AG04449 (cell line): ENCODE results near the gene KCNMA1.

Source experiments
- CTCF ChIA-PET: fragments of 350-600 bp; formaldehyde crosslinking; extraction: SDS; loops from one replicate; lab custom pipeline; 2021; ENCODE audit warnings: antibody characterized with exemption; lab: Yijun Ruan, JAX
- POLR2A ChIA-PET: fragments of 400-600, 350-600 bp; formaldehyde crosslinking; extraction: SDS; loops from one replicate; lab custom pipeline; 2020; ENCODE audit warnings: antibody characterized with exemption, inconsistent platforms; lab: Yijun Ruan, JAX
- DNase-seq: peaks from one replicate; pipeline ENCODE4 v3.0.0-alpha.2; 2010; ENCODE audit warnings: low read depth, low spot score
- H3K4me3 ChIP-seq: 2 replicates; pipeline ENCODE4 v1.5.1; 2011; ENCODE audit warnings: low read depth, mild to moderate bottlenecking, control low read depth, low read length
- TF ChIP-seq, protein P1 (sequence below): IDR thresholded peaks from one replicate; pipeline ENCODE4 v1.5.1; 2011; ENCODE audit warnings: mild to moderate bottlenecking, moderate library complexity, low read length, control low read depth, inconsistent platforms; ENCODE audit not compliant: insufficient read depth; ENCODE audit errors: missing control alignments

Gene KCNMA1

DNA sequence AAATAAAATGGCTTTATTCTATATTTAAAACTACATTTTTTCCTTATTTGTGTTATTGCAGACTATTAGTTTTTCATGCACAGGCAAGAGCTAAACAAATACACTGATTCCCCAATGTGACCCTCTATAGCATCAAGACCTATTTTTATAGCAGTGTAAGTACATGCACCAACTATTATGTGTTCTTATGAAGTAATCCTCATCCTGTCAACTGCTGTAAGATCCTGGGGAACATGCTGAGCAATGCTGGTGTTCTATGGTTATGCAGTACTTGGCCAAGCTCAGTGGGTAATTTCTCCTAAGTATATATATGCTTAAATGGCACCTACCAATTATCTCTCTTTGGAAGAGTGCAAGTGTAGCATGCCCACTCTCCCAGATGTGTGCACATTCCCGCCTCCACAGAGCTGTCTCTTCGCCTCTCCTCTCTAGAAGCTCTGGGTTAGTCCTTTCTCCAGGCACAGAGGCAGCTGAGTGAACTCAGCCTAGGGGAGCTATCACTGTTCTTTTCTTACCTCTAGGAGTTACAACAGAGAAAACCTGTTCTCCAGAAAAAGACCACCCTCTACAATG is 428.8 kb downstream of the KCNMA1 start:
- no peak overlapping the region for H3K4me3 ChIP-seq
- TF ChIP-seq, protein P1, sequence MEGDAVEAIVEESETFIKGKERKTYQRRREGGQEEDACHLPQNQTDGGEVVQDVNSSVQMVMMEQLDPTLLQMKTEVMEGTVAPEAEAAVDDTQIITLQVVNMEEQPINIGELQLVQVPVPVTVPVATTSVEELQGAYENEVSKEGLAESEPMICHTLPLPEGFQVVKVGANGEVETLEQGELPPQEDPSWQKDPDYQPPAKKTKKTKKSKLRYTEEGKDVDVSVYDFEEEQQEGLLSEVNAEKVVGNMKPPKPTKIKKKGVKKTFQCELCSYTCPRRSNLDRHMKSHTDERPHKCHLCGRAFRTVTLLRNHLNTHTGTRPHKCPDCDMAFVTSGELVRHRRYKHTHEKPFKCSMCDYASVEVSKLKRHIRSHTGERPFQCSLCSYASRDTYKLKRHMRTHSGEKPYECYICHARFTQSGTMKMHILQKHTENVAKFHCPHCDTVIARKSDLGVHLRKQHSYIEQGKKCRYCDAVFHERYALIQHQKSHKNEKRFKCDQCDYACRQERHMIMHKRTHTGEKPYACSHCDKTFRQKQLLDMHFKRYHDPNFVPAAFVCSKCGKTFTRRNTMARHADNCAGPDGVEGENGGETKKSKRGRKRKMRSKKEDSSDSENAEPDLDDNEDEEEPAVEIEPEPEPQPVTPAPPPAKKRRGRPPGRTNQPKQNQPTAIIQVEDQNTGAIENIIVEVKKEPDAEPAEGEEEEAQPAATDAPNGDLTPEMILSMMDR: no peak
- POLR2A ChIA-PET: interaction anchor here (0.9 kb wide), 1 partner anchor 22 kb away, joined by 3 read pairs; no protein-coding TSS in a partner anchor
- DNase-seq: no peak
- CTCF ChIA-PET: interaction anchor here (0.6 to 2.5 kb wide), 7 partner anchors 10 to 503 kb away, joined by 3 to 9 read pairs (median 3); no protein-coding TSS in a partner anchor

GRCh38 chr10:77207828-77208185 is 429.8 kb downstream of the KCNMA1 start:
- TF ChIP-seq, protein P1: no peak
- H3K4me3 ChIP-seq: no peak overlapping the region
- no peak for DNase-seq
- ChIA-PET CTCF (interaction anchor here (1.1 to 2.5 kb wide), 4 partner anchors 12 to 504 kb away, joined by 3 to 9 read pairs (median 4); no protein-coding TSS in a partner anchor), POLR2A (no interaction called here)

DNA sequence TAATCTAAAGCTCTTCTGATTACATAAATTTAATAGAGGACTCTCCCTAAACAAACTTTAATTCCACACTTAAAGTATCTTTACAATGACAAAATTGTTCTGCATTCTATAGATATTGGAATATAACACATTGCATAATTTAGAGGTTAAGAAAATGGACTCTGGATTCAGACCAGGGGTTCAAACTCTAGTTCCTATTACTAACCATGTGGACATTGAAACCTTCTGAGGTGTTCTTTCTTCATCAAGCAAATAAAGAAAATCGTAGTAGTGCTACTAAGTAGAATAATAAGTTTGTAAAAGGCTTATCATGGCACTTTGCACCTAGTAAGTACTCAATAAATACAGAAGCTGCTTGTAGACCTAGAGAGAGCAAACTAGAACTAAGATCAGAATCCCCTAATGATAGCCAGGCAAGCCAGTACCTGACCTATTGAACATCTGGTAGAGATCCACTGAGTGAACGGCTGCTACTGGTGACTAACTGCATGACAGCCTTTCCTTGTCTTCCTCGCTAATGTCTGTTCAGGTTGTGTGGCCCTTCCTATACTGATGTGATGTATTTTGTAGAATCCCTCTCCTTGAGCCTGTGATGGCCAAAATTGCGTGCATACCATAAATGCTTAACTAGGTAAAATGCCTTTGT is 430.3 kb downstream of the KCNMA1 start:
- no peak overlapping the region for H3K4me3 ChIP-seq
- POLR2A ChIA-PET: no interaction called here
- TF ChIP-seq, protein P1: no peak
- CTCF ChIA-PET: interaction anchor here (0.7 to 2.5 kb wide), 4 partner anchors 13 to 505 kb away, joined by 3 to 9 read pairs (median 3); no protein-coding TSS in a partner anchor
- DNase-seq: no peak

GRCh38 chr10:77205135-77205534 is 432.5 kb downstream of the KCNMA1 start:
- TF ChIP-seq, protein P1: no peak
- H3K4me3 ChIP-seq: no peak overlapping the region
- no peak for DNase-seq
- ChIA-PET CTCF (interaction anchor here (0.9 to 1.6 kb wide), 3 partner anchors 9 to 39 kb away, joined by 3 to 6 read pairs (median 5); no protein-coding TSS in a partner anchor), POLR2A (no interaction called here)

- ChIA-PET POLR2A (no interaction called here), CTCF (interaction anchor here (0.9 to 3.0 kb wide), 4 partner anchors 8 to 39 kb away, joined by 3 to 10 read pairs (median 6); no protein-coding TSS in a partner anchor)
- DNase-seq: no peak
- TF ChIP-seq, protein P1: no peak
- H3K4me3 ChIP-seq: no peak overlapping the region
Measured at GRCh38 chr10:77204171-77204570, 433.4 kb downstream of the KCNMA1 start.

GRCh38 chr10:77202857-77203256 is 434.8 kb downstream of the KCNMA1 start:
- no peak for DNase-seq
- no peak overlapping the region for H3K4me3 ChIP-seq
- ChIA-PET POLR2A (no interaction called here), CTCF (interaction anchor here (0.6 to 3.0 kb wide), 4 partner anchors 8 to 438 kb away, joined by 3 to 10 read pairs (median 4); no protein-coding TSS in a partner anchor)
- TF ChIP-seq, protein P1: no peak
